Stimulated activated CD8-positive, alpha-beta memory T cell treated with anti-CD3 and anti-CD28 coated beads, Interleukin-4, amount 100 ng/mL, for 4 hours (primary cell): ENCODE data around the gene HSPA1A.
A peak's percentile ranks its signal among the peaks of the same experiment; 100 is the strongest.

Experiments
- DNase-seq, 2 donors: peaks; one replicate each; pipeline ENCODE4 v3.0.0-alpha.2; 2020; ENCODE audit warnings: low read depth in 2 of 2, low spot score in 1 of 2

Gene HSPA1A

GRCh38 chr6:31815025-31815838, at the start of gene HSPA1A, which contains the start of gene HSPA1L:
Gene HSPA1A, plus strand, starts transcription at chr6:31815543. Its CDS starts 214 bp downstream, at chr6:31815757.
Gene HSPA1L, minus strand, starts transcription at chr6:31815283. Its CDS starts 3,311 bp downstream, at chr6:31811972.
- peak in 1 of 2 donors; percentile 40 for DNase-seq

GRCh38 chr6:31765559-31765909, 49.8 kb upstream of the HSPA1A start:
- no peak for DNase-seq

- DNase-seq: no peak
Observed at GRCh38 chr6:31765910-31766794, 49.2 kb upstream of the HSPA1A start.

GRCh38 chr6:31767096-31767645, 48.2 kb upstream of the HSPA1A start:
- DNase-seq: no peak

GRCh38 chr6:31768363-31769257, 46.7 kb upstream of the HSPA1A start:
- DNase-seq: no peak

- peak; percentile 65 to 67 for DNase-seq
Observed at GRCh38 chr6:31769684-31770371, 45.5 kb upstream of the HSPA1A start.

GRCh38 chr6:31770860-31771259, 44.5 kb upstream of the HSPA1A start:
- no peak for DNase-seq

GRCh38 chr6:31771992-31772358, 43.4 kb upstream of the HSPA1A start:
- peak in 1 of 2 donors; percentile 24 for DNase-seq

- no peak for DNase-seq
Observed at GRCh38 chr6:31775184-31775583, 40.2 kb upstream of the HSPA1A start.

GRCh38 chr6:31775633-31776484, 39.5 kb upstream of the HSPA1A start:
- DNase-seq: no peak

GRCh38 chr6:31776485-31776988, 38.8 kb upstream of the HSPA1A start:
- DNase-seq: no peak

GRCh38 chr6:31776989-31777666, 38.2 kb upstream of the HSPA1A start, which contains the start of gene VWA7:
Gene VWA7, minus strand, starts transcription at chr6:31777328. Its CDS starts 549 bp downstream, at chr6:31776779.
- peak; percentile 53 to 73 for DNase-seq

GRCh38 chr6:31777667-31778050, 37.7 kb upstream of the HSPA1A start:
- no peak for DNase-seq

GRCh38 chr6:31778193-31778592, 37.1 kb upstream of the HSPA1A start:
- DNase-seq: no peak

GRCh38 chr6:31778999-31779885, 36.1 kb upstream of the HSPA1A start:
- no peak for DNase-seq

GRCh38 chr6:31779908-31780307, 35.4 kb upstream of the HSPA1A start:
- DNase-seq: no peak

- no peak for DNase-seq
Observed at GRCh38 chr6:31780507-31781243, 34.7 kb upstream of the HSPA1A start.
